Measurements from ENCODE around the gene GOLGB1. TPM values are rescaled to one million over a fixed set of nuclear protein-coding genes. Genes with fewer than 3 reads are reported as not detected.

Gene GOLGB1
- total RNA-seq, 1 donor from 2014 or later: 40.4 TPM

DNA sequence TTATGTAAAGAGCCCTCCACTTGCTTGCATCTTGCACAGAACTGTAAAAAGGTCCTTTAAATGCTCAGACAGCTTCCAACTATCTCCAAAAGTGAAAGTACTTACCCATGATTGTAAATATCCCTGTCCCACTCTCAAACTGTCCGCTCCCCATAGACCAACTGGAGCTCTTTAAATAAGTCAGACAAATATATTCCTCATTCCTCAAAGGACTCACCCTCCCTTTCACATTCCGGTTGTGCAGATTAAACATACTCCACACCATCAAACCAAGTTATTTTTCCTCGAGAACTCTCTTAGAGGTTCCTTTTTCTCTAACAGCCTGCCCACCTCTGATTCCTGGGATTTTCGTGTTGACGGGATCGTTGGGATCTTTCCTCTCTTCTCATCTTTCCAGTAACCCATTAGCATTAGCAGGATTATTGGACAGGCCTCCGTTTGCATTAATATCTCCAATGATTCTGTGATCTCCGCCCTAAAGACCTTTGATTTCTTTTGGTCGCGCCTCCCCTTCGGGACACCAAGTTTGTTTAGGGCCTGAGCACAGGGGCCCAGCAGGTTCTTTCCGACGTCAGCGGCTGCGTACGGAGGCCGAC, 763 bp downstream of the GOLGB1 start:
- intact Hi-C loops (cut with micrococcal nuclease): loop anchor here (1.0 to 10.0 kb wide), 18 partner anchors 13 to 1654 kb away; partner anchors contain the start of genes DTX3L, EAF2, FAM162A and GSK3B

DNA sequence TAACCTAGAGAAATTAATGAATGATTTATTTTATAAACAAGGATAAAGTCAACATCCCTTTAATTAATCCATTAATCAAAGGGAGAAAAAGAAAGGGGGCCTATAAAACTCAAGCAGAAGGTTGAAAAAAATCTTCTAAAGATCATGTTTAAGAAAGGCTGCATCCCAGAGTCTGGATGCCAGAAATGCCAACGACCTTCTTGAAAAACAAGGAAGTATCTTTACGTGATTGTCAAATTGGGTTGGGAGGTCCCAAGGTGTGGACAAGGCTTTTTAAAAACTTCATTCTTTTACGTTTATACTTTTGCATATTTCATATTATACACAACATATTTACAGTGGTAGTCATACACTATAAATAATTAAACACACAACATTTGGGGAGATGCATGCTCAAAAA, 1.6 kb downstream of the GOLGB1 start:
- intact Hi-C loops (cut with micrococcal nuclease): loop anchor here (1.0 to 10.0 kb wide), 6 partner anchors 13 to 1006 kb away; partner anchors contain the start of genes GTF2E1 and RABL3

DNA sequence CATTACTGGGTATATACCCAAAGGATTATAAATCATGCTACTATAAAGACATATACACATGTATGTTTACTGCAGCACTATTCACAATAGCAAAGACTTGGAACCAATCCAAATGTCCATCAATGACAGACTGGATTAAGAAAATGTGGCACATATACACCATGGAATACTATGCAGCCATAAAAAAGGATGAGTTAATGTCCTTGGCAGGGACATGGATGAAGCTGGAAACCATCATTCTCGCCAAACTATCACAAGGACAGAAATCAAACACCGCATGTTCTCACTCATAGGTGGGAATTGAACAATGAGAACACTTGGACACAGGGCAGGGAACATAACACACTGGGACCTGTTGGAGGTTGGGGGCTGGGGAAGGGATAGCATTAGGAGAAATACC, 6.4 kb downstream of the GOLGB1 start:
- intact Hi-C loops (cut with micrococcal nuclease): loop anchor here (10.0 kb wide), 1 partner anchor 512 kb away; no protein-coding TSS in a partner anchor

- intact Hi-C loops (cut with micrococcal nuclease): loop anchor here (10.0 kb wide), 1 partner anchor 514 kb away; no protein-coding TSS in a partner anchor
Observed at GRCh38 chr3:121740896-121741295, 8.6 kb downstream of the GOLGB1 start.

GRCh38 chr3:121739902-121740301, 9.6 kb downstream of the GOLGB1 start:
- intact Hi-C loops (cut with micrococcal nuclease): loop anchor here (10.0 kb wide), 1 partner anchor 515 kb away; no protein-coding TSS in a partner anchor

DNA sequence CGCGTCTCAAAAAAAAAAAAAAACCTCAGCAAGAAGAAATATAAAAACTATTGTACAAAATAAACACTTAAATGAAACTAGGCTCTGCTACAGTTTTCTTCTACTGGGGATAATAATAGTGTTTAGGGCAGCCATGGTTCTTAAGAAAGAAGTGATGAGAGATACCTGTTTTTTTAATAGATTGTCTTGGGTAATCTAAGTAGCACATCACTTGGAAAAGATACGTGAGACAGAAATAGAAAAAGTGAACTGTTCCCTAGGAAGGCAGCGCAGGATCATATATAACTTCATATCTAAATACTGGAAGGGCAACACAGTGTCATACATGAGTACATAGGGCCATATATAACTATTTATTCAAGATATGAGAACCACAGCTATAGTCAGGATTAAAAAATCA, 11.9 kb downstream of the GOLGB1 start:
- intact Hi-C loops (cut with micrococcal nuclease): no loop called here

- intact Hi-C loops (cut with micrococcal nuclease): no loop called here
Observed at GRCh38 chr3:121736112-121736511, 13.4 kb downstream of the GOLGB1 start.

DNA sequence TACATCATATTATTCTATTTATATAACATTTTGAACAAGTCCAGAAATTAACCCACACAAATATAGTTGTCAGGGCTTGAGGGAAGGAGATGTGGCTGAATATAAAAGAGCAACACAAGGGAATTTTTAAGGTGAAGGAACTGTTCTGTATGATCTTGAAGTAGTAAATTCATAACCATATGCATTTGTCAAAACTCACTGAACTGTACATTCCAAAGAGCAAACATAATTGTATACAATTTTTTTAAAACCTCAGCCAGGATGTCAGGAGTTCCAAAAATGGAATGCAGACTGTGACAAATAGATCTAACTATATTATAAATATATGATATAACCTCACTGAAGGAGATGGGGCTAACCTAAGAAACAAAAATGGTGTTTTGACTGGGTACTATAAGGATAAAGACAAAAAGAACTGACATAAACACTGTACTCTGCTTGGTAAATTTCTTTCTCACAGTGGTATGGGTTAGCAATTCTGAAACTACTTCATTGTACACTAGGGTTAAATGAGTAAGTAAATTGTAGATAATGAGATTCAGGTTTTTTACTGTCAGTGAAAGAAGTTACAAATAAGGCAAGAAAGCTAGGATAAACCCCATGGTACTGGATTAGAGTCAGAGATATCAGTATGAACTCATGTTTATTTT, 14.4 kb downstream of the GOLGB1 start:
- intact Hi-C loops (cut with micrococcal nuclease): loop anchor here (1.0 to 2.0 kb wide), 2 partner anchors 13 to 16 kb away; no protein-coding TSS in a partner anchor

- intact Hi-C loops (cut with micrococcal nuclease): no loop called here
Observed at GRCh38 chr3:121730940-121731687, 18.4 kb downstream of the GOLGB1 start.

DNA sequence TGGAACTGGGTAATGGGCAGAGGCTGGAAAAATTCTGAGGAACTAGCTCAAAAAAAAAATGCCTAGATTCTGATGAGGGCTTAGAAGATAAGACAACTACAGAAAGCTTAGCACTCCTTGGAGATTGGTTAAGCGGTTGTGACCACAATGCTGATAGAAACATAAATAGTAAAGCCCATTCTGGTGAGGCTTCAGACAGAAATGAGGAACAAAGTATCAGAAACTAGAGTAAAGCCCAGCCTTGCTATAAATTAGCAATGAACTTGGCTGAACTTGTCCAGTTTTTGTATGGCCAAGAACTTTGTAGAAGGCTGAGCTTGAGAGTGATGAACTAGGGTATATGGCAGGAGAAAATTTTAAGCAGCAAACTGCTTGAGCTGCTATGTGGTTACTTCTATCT, 25.4 kb downstream of the GOLGB1 start:
- intact Hi-C loops (cut with micrococcal nuclease): no loop called here

GRCh38 chr3:121723485-121723884, 26.1 kb downstream of the GOLGB1 start:
- intact Hi-C loops (cut with micrococcal nuclease): no loop called here

GRCh38 chr3:121722411-121722810, 27.1 kb downstream of the GOLGB1 start:
- intact Hi-C loops (cut with micrococcal nuclease): no loop called here

DNA sequence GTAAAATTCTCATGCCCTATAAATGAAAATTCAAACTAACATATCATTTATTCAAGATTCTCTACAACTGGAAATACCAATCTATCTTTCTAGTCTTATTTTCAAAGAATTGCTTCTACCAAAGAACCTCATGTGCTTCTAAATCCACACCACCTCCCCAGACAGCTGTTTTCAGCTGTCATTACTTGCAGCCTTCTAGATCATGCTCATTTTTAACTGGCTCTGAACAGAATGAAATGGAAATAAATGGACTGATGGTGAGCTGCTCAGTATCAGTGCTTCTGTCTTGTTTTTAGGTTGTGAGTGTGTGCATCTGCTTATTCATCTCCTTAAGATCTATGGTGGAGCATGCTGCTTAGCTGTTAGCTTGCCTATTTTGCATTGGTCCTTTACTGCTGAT, 29.4 kb downstream of the GOLGB1 start:
- intact Hi-C loops (cut with micrococcal nuclease): no loop called here

DNA sequence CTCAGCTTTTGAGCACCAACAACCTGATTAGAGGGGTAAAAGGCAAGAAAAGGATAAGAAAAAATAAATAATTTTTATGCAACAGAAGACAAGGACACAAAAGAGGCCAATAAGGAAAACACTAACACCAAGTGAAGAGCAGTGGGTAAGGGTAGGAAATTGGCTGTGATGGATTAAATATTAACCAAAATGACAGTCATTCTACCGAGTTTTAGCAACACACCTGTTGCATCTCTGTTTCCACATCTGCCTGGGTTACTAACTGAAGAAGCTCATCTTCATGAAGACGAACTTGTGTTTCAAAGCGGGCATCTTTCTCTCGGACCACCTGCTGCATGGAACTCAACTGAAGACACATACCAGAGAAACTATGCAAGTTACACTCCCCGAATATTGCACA, 30.1 kb downstream of the GOLGB1 start:
- intact Hi-C loops (cut with micrococcal nuclease): loop anchor here (2.0 kb wide), 3 partner anchors 15 to 59 kb away; partner anchors contain the start of gene HCLS1

GRCh38 chr3:121718205-121718846, 31.2 kb downstream of the GOLGB1 start:
- intact Hi-C loops (cut with micrococcal nuclease): loop anchor here (1.0 to 2.0 kb wide), 4 partner anchors 16 to 58 kb away; partner anchors contain the start of genes GOLGB1 and HCLS1

GRCh38 chr3:121710347-121710746, 39.2 kb downstream of the GOLGB1 start:
- intact Hi-C loops (cut with micrococcal nuclease): no loop called here

GRCh38 chr3:121707531-121708273, 41.8 kb downstream of the GOLGB1 start:
- intact Hi-C loops (cut with micrococcal nuclease): no loop called here

GRCh38 chr3:121705541-121705940, 44.0 kb downstream of the GOLGB1 start:
- intact Hi-C loops (cut with micrococcal nuclease): no loop called here

- intact Hi-C loops (cut with micrococcal nuclease): no loop called here
Observed at GRCh38 chr3:121703973-121704372, 45.6 kb downstream of the GOLGB1 start.

DNA sequence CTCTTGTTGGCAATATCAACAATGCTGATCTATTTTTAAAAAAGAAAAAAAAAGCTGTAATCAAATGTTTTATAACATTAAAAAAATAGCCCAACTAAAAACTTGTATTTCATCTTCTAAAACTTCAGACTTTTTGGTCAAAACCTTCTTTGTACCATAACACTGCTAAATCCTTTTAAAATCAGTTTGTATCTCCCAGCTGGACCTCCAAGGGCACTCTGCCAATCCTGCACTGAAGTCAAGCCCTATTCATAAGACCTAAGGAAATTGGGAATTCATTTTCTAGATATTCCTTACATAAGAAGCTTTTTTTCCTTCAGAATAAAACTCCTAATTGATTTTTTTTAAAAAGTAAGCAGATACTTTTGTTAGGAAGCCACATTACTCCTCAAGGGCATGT, 50.6 kb downstream of the GOLGB1 start:
- intact Hi-C loops (cut with micrococcal nuclease): no loop called here

- intact Hi-C loops (cut with micrococcal nuclease): no loop called here
Observed at GRCh38 chr3:121698476-121698875, 51.1 kb downstream of the GOLGB1 start.
